GM19351 (cell line): Measurements from ENCODE around the gene C16orf74.

ENCODE experiments used
- ATAC-seq: cut with Tn5 transposase; IDR thresholded peaks from one replicate; pipeline ENCODE4 v1.9.1; 2021; ENCODE audit warnings: mild to moderate bottlenecking, moderate library complexity; ENCODE audit not compliant: unreplicated experiment

Gene C16orf74

GRCh38 chr16:85720302-85720637, 30.6 kb downstream of the C16orf74 start:
- no peak for ATAC-seq

- ATAC-seq = no peak
These were observed 31.1 kb downstream of the C16orf74 start for GRCh38 chr16:85719605-85720301.

- no peak for ATAC-seq
These were observed 32.2 kb downstream of the C16orf74 start for GRCh38 chr16:85718682-85719081.

GRCh38 chr16:85718153-85718477, 32.8 kb downstream of the C16orf74 start:
- no peak for ATAC-seq

GRCh38 chr16:85717393-85718152, 33.3 kb downstream of the C16orf74 start:
- no peak for ATAC-seq

- no peak for ATAC-seq
These were observed 34.2 kb downstream of the C16orf74 start for GRCh38 chr16:85716680-85717038.

GRCh38 chr16:85716022-85716679, 34.7 kb downstream of the C16orf74 start:
- no peak for ATAC-seq

GRCh38 chr16:85715169-85716021, 35.5 kb downstream of the C16orf74 start:
- no peak for ATAC-seq

GRCh38 chr16:85712801-85713200, 38.1 kb downstream of the C16orf74 start:
- ATAC-seq = no peak

- ATAC-seq = no peak
These were observed 38.8 kb downstream of the C16orf74 start for GRCh38 chr16:85711982-85712587.

GRCh38 chr16:85710732-85711131, 40.2 kb downstream of the C16orf74 start:
- ATAC-seq = no peak

- no peak for ATAC-seq
These were observed 40.9 kb downstream of the C16orf74 start for GRCh38 chr16:85709766-85710585.

GRCh38 chr16:85708338-85708737, 42.6 kb downstream of the C16orf74 start:
- no peak for ATAC-seq

GRCh38 chr16:85707528-85708095, 43.3 kb downstream of the C16orf74 start:
- ATAC-seq = no peak

GRCh38 chr16:85706449-85707034, 44.4 kb downstream of the C16orf74 start:
- no peak for ATAC-seq

GRCh38 chr16:85704900-85705846, 45.7 kb downstream of the C16orf74 start:
- ATAC-seq = no peak

GRCh38 chr16:85704011-85704410, 46.9 kb downstream of the C16orf74 start:
- no peak for ATAC-seq

- ATAC-seq = no peak
These were observed 51.3 kb downstream of the C16orf74 start for GRCh38 chr16:85699628-85700027.
